DND-41 (cell line): ENCODE data around the gene KHDRBS2.

Experiments used
- ATAC-seq: fragments of 200-7000 bp; cut with Tn5 transposase; 3 replicates; pipeline ENCODE4 v1.9.1; 2021; ENCODE audit warnings: low read depth; ENCODE audit not compliant: insufficient read depth
- DNase-seq: peaks from one replicate; pipeline ENCODE4 v3.0.0-alpha.2; 2020
- H2AFZ ChIP-seq: 2 replicates; pipeline ENCODE4 v1.6.0; 2012; ENCODE audit warnings: low read depth, low read length
- H3K27ac ChIP-seq: 2 replicates; pipeline ENCODE4 v1.5.1; 2012; ENCODE audit warnings: low read length, inconsistent platforms
- H3K27me3 ChIP-seq: fragments of 200-600 bp; sonication (generic); 2 replicates; pipeline ENCODE4 v1.6.0; 2012; ENCODE audit warnings: low read length, mild to moderate bottlenecking, inconsistent platforms; ENCODE audit not compliant: insufficient read depth, poor library complexity
- H3K36me3 ChIP-seq: 2 replicates; pipeline ENCODE4 v1.5.1; 2012; ENCODE audit warnings: low read length, inconsistent platforms; ENCODE audit not compliant: insufficient read depth
- H3K4me1 ChIP-seq: 2 replicates; pipeline ENCODE4 v1.5.1; 2012; ENCODE audit warnings: mild to moderate bottlenecking, low read length; ENCODE audit not compliant: insufficient read depth
- H3K4me2 ChIP-seq: 2 replicates; pipeline ENCODE4 v1.6.0; 2012; ENCODE audit warnings: mild to moderate bottlenecking, moderate library complexity, low read length, inconsistent platforms; ENCODE audit not compliant: insufficient read depth
- H3K4me3 ChIP-seq, 2 experiments: fragments of 200-600 bp in 1 of 2; shearing (Covaris generic) in 1 of 2; 2 replicates each; pipeline ENCODE4 v1.5.1; 2012 to 2016; ENCODE audit warnings: inconsistent platforms in 2 of 2, low read length in 2 of 2, mild to moderate bottlenecking in 2 of 2, low read depth in 1 of 2, moderate library complexity in 1 of 2
- H3K79me2 ChIP-seq: 2 replicates; pipeline ENCODE4 v1.6.0; 2012; ENCODE audit warnings: low read length, inconsistent platforms; ENCODE audit not compliant: insufficient read depth
- H3K9ac ChIP-seq: 2 replicates; pipeline ENCODE4 v1.6.0; 2012; ENCODE audit warnings: low read depth, mild to moderate bottlenecking, inconsistent platforms, low read length, moderate library complexity
- H3K9me3 ChIP-seq: 2 replicates; pipeline ENCODE4 v1.5.1; 2012; ENCODE audit warnings: low read length, moderate library complexity, mild to moderate bottlenecking, inconsistent platforms; ENCODE audit not compliant: insufficient read depth, severe bottlenecking
- H4K20me1 ChIP-seq: 2 replicates; pipeline ENCODE4 v1.6.0; 2012; ENCODE audit warnings: low read length; ENCODE audit not compliant: insufficient read depth
- CTCF ChIP-seq: IDR thresholded peaks from 2 replicates; pipeline ENCODE4 v1.5.1; 2012; ENCODE audit warnings: borderline replicate concordance, low read length, moderate library complexity, mild to moderate bottlenecking; ENCODE audit not compliant: poor library complexity, severe bottlenecking; ENCODE audit errors: extremely low read depth
- EZH2 ChIP-seq: IDR thresholded peaks from 3 replicates; pipeline ENCODE4 v1.6.1; 2012; ENCODE audit warnings: borderline replicate concordance, low read depth, mild to moderate bottlenecking, moderate library complexity, low read length, inconsistent platforms; ENCODE audit not compliant: severe bottlenecking

The KHDRBS2 gene

GRCh38 chr6:61833176-61833755 is 452.8 kb downstream of the KHDRBS2 start:
- ATAC-seq (no peak), DNase-seq (no peak)
- no peak overlapping the region for H3K9ac ChIP-seq
- no peak overlapping the region for H3K27ac ChIP-seq
- no peaks in the 10 kb centered on the region for H4K20me1 ChIP-seq
- H3K27me3 ChIP-seq = no peaks in the 10 kb centered on the region
- H3K4me2 ChIP-seq = no peak overlapping the region
- no peak overlapping the region for H2AFZ ChIP-seq
- TF ChIP-seq EZH2 (no peak), CTCF (no peak)
- no peaks in the 10 kb centered on the region for H3K36me3 ChIP-seq
- H3K9me3 ChIP-seq = no peaks in the 10 kb centered on the region
- H3K4me3 ChIP-seq = no peak overlapping the region
- no peaks in the 10 kb centered on the region for H3K4me1 ChIP-seq
- no peaks in the 10 kb centered on the region for H3K79me2 ChIP-seq

GRCh38 chr6:61817716-61818115 is 468.3 kb downstream of the KHDRBS2 start:
- Histone ChIP-seq H3K9ac (no peak overlapping the region), H3K4me2 (no peak overlapping the region), H3K79me2 (no peaks in the 10 kb centered on the region), H3K4me3 (no peak overlapping the region), H2AFZ (no peak overlapping the region), H3K4me1 (no peaks in the 10 kb centered on the region), H4K20me1 (no peaks in the 10 kb centered on the region), H3K9me3 (no peaks in the 10 kb centered on the region), H3K27ac (no peak overlapping the region), H3K36me3 (no peaks in the 10 kb centered on the region), H3K27me3 (no peaks in the 10 kb centered on the region)
- DNase-seq (no peak), ATAC-seq (no peak)
- TF ChIP-seq CTCF (no peak), EZH2 (no peak)

GRCh38 chr6:61810047-61810446 is 476.0 kb downstream of the KHDRBS2 start:
- no peak for ATAC-seq
- Histone ChIP-seq H3K9ac (no peak overlapping the region), H3K27ac (no peak overlapping the region), H3K36me3 (no peaks in the 10 kb centered on the region), H3K79me2 (no peaks in the 10 kb centered on the region), H3K9me3 (no peaks in the 10 kb centered on the region), H4K20me1 (no peaks in the 10 kb centered on the region), H3K27me3 (no peaks in the 10 kb centered on the region), H3K4me1 (no peaks in the 10 kb centered on the region), H3K4me2 (no peak overlapping the region), H2AFZ (no peak overlapping the region), H3K4me3 (no peak overlapping the region)
- TF ChIP-seq CTCF = no peak
- no peak for TF ChIP-seq EZH2
- DNase-seq = no peak
